GM19240 (cell line): ENCODE measurements around the gene MMP28.

ENCODE experiments used
- DNase-seq: peaks from one replicate; pipeline ENCODE4 v3.0.0; 2011; ENCODE audit warnings: low spot score; ENCODE audit not compliant: insufficient read length

Gene MMP28

GRCh38 chr17:35726127-35726952 is 69.1 kb downstream of the MMP28 start:
- no peak for DNase-seq

- DNase-seq = no peak
Observed at GRCh38 chr17:35725802-35726126, 69.7 kb downstream of the MMP28 start.

GRCh38 chr17:35725058-35725457 is 70.4 kb downstream of the MMP28 start:
- DNase-seq = no peak

GRCh38 chr17:35723735-35724134 is 71.7 kb downstream of the MMP28 start:
- no peak for DNase-seq

GRCh38 chr17:35717475-35717874 is 78.0 kb downstream of the MMP28 start:
- no peak for DNase-seq

- DNase-seq = no peak
Observed at GRCh38 chr17:35716897-35717465, 78.5 kb downstream of the MMP28 start.

GRCh38 chr17:35716173-35716572 is 79.3 kb downstream of the MMP28 start:
- no peak for DNase-seq
